GM18517 (cell line): ENCODE measurements around the gene RGCC.
"Not testable (repeated sequence)": the region's sequence is repeated elsewhere in the genome, so short reads cannot be mapped to it uniquely, and the experiment has no call there.

Experiments
- ATAC-seq: cut with Tn5 transposase; IDR thresholded peaks from one replicate; pipeline ENCODE4 v1.9.1; 2021; ENCODE audit warnings: mild to moderate bottlenecking, moderate library complexity; ENCODE audit not compliant: unreplicated experiment

The RGCC gene

GRCh38 chr13:41456768-41457588, at the start of gene RGCC:
TSS of gene RGCC (plus strand) at chr13:41457550. CDS start at chr13:41457708, 158 bp downstream.
- peak; percentile 50 for ATAC-seq

GRCh38 chr13:41408121-41408520, 49.2 kb upstream of the RGCC start:
- ATAC-seq: no peak

GRCh38 chr13:41408746-41409145, 48.6 kb upstream of the RGCC start:
- no peak for ATAC-seq

GRCh38 chr13:41409611-41410010, 47.7 kb upstream of the RGCC start:
- no peak for ATAC-seq

- no peak for ATAC-seq
Measured at GRCh38 chr13:41411060-41411459, 46.3 kb upstream of the RGCC start.

- no peak for ATAC-seq
Measured at GRCh38 chr13:41411522-41411921, 45.8 kb upstream of the RGCC start.

GRCh38 chr13:41413872-41414271, 43.5 kb upstream of the RGCC start:
- no peak for ATAC-seq

- ATAC-seq: no peak
Measured at GRCh38 chr13:41416276-41416675, 41.1 kb upstream of the RGCC start.

GRCh38 chr13:41418027-41418426, 39.3 kb upstream of the RGCC start:
- ATAC-seq: no peak

GRCh38 chr13:41418731-41419130, 38.6 kb upstream of the RGCC start:
- ATAC-seq: no peak

- ATAC-seq: no peak
Measured at GRCh38 chr13:41419206-41419605, 38.1 kb upstream of the RGCC start.

- no peak for ATAC-seq
Measured at GRCh38 chr13:41420146-41420545, 37.2 kb upstream of the RGCC start.

GRCh38 chr13:41421330-41421729, 36.0 kb upstream of the RGCC start:
- not testable (repeated sequence) for ATAC-seq

GRCh38 chr13:41421983-41422382, 35.4 kb upstream of the RGCC start:
- ATAC-seq: not testable (repeated sequence)

- not testable (repeated sequence) for ATAC-seq
Measured at GRCh38 chr13:41423259-41423658, 34.1 kb upstream of the RGCC start.

GRCh38 chr13:41424675-41425074, 32.7 kb upstream of the RGCC start:
- not testable (repeated sequence) for ATAC-seq

GRCh38 chr13:41426047-41426446, 31.3 kb upstream of the RGCC start:
- no peak for ATAC-seq

GRCh38 chr13:41427666-41428065, 29.7 kb upstream of the RGCC start:
- ATAC-seq: no peak

- no peak for ATAC-seq
Measured at GRCh38 chr13:41428155-41428554, 29.2 kb upstream of the RGCC start.

GRCh38 chr13:41434030-41434429, 23.3 kb upstream of the RGCC start:
- not testable (repeated sequence) for ATAC-seq

- ATAC-seq: no peak
Measured at GRCh38 chr13:41434831-41435520, 22.4 kb upstream of the RGCC start.

GRCh38 chr13:41443969-41444368, 13.4 kb upstream of the RGCC start:
- ATAC-seq: no peak
